Stimulated activated CD4-positive, alpha-beta T cell treated with anti-CD3 and anti-CD28 coated beads, Interleukin-2, amount 100 ng/mL, for 24 hours (primary cell): Measurements from ENCODE around the gene SELENOS.

Source experiments
- DNase-seq, 2 donors: peaks; one replicate each; pipeline ENCODE4 v3.0.0-alpha.2; 2020

SELENOS gene

DNA sequence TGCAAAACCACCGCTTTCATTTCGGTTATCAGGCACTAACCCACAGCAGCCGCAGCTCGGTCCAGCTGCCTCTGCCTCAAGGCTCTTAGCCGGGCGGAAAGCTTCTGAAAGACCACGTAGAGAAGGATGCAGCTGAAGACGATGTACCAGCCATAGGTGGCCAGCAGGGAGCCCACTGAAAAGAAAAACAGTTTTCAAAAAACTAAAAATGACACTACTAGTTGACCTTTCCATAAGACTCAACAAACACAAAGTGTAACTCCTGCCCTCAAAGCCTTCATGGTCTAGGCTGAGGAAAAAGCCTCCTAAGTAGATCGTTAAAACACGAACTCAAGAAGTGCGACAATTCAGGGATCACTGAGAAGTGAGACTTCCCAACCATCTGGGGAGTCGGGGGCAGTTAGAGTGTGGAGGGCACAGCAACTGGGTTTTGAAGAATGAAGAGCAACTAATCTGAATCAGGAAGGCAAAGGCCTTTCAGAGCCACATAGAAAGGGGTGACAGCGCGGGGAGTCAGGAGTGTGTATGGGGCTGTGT, 716 bp downstream of the SELENOS start:
- DNase-seq, result peak in 1 of 2 donors; percentile 19

DNA sequence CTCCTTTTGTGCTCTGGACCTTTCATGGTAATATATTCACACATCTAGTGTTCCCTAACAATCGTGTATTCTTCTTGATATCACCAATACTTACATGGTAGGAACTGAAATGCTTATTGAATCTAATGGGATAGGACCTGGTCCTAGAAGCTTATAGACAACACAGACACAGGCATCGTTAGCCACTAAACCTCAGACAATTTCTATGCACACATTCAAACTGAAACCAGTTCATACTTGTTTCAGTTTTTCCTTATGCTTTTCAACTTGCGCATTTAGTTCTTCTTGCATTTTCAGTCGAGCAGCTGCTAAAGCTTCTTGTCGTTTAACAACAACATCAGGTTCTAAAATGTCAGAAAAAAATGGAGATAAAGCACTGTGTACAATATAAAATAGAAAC, 2.3 kb downstream of the SELENOS start:
- no peak for DNase-seq

DNA sequence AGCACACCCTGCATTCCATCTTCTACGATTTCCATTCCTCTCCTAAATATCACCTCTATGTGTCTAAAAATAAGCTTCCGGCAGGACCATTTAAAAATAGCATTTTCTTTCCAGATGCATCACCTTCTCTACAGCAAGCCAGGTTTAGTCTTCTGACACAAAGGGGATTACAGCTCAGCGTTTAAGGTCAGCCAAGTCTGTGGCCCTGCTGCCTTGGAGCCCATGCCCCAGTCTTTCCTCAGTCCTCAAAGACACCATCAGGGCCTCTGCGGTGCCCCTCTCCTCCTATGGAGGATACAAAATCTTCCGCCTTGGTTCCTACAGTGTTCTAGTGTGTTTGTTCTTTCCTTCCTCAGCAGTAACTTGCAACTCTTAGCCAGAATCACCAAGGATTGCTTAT, 3.8 kb downstream of the SELENOS start:
- DNase-seq, result no peak

DNA sequence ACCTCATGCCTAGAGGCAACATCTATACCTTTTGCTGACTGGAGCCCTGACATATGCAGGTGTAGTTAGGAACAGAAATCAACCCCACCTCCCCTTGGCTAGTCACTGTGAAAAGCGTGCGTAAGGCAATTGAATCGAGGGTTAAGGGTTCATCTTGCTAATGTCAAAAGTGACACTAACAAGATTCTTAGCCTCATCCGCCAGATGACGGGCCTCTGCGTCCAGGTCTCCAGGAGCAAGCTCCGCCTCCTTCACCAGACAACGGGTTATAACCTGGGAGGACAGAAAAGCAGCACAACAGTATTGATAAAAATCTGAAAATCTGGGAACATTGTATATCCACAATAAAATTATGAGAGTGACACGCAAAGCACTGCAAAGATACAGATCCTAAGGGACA, 4.7 kb downstream of the SELENOS start:
- no peak for DNase-seq

DNA sequence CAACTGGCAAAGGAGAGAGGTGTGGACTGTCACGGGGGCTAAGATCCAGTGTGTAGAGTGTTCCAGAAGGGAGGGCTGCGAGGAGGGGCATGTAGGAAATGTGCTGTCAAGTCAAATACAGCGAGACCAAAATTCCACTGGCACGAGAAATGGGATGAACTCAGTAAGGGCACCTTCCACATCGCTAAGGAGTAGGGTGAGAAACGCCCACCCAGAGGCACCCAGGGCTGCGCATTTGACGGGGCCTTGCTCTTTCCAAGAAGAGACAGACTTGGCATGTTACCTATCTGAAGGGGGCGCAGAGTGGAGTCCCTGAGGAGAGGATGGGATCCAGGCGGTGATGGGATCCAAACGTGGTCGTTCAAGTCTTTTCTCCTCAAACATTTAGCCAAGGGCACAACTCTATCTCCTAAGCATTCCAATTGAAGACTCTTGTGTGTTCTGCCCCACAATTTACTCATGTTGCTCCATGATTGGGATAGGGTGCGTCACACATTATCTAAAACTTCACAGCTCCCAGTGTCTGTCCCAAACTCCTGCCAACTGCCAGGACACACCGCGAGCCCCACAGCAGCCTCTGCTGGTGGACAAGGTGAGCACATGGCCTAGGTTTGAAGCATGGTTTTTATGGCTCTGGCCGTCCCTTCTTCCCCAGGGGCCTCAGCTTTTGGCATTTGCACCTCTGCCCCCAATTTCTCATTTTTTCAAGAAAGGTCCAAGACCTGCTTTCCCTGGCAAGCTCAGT, 7.6 kb downstream of the SELENOS start:
- DNase-seq, result no peak

DNA sequence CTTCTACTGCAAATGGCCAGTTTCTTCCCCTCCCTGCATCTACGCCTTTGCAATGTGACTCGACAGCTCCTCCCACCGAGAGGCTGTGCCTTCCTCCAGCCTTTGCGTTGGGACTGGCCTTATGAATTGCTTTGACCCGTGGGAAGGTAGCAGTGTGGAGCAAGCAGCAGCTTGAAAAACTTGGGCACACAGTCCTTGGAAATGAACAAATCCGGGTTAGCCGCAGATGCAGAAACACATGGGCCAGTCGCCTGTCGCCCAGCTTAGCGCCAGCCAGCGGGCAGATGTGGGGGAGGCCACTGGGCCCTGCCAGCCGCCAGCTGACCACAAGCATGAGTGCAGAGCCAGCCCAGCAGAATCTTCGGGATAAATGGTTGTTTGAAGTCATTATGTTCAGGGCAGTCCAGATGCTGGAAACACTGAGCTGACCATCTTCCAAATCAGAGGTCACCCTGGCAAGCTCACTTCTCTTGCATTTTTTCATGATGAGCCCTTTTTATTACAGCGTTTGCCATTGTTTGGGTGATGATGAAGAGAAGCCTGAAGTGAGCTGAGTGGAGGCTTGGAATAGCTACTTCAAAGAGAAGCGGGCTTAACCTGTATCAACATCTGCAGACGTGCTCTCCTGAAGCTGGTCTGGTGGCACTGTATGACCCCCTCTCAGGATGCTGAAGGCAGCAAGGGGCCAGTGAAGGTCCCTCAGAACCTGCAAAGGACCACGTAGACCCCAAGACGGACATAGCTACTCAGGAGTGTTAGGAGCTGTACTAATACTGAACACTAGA, 9.8 kb downstream of the SELENOS start:
- no peak for DNase-seq

DNA sequence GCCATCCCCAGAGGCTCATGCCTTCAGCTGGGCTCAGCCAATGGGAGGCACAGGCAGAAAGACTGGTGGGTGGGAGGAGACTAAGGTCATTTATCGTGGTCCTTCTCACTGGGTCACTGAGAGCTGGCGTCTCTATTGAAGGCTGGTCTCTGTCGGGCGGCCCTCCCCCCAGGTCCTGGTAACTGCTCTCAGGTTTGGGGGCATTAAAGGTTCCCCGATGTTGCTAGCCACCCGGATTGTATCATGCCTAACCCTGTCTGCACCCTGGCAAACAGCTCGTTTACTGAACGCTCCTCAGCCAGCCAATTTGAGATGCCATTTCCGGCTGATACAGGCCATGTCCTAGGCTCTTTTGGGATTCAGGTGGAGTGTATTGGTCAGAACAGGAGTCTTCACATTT, 10.5 kb downstream of the SELENOS start:
- no peak for DNase-seq

DNA sequence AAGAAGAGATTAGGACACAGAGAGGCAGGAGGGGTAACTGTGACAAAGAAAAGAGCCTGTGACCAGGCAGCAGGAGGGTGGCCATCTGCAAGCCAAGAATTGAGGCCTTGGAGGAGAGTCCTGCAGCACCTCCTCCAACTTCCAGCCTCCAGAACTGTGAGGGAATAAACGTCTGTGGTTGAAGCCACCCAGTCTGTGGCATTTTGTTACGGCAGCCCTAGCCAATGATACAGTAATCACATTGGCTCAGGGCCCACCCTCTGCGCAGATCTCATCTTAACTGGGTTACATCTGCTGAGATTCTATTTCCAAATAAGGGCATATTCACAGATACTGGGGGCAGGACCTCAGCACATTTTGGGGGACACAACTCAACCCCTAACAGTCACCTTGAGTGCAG, 11.3 kb downstream of the SELENOS start:
- no peak for DNase-seq

DNA sequence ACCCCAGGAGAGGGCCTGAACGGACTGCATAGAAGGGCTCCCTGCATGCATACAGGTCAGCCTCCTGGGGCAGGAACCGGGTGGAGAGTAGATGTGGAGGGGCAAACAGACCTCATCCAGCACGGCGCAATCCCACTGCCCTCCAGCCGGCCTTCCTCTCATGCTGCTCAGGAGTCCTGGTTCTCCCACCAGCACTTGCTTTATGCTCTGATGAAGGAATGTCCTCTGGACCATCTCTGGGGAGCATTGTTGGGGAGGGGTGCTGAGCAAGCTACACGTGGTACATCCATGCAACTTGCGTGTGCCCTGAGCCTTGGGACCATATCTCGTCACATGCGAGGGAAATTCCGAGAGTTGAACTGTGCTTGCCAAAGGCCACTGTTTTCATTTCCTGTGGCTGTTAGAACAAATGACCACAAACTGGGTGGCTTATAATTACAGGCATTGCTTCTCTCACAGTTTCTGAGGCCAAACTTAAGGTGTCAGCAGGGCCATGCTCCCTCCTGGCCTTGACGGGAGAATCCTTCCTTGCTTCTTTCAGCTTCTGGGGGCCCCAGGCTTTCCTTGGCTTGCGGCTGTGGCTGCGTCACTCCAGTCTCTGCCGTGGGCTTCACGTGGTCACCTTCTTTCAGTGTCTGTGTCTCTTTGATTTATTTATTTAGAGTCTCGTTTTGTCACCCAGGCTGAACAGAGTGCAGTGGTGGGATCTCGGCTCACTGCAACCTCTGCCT, 12.2 kb downstream of the SELENOS start:
- DNase-seq, result no peak

DNA sequence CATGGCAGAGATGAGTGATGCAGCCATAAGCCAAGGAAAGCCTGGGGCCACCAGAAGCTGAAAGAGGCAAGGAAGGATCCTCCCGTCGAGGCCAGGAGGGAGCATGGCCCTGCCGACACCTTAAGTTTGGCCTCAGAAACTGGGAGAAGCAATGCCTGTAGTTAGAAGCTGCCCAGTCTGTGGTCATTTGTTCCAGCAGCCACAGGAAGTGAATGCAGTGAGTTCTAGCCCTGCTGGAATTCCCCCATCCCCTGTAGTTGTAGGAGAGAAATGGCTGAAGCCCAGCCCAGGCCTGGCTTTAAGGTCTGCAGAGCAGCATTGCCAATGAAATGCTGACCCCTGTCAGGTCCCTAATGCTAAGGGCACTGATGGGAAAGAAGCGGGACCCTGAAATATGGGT, 13.3 kb downstream of the SELENOS start:
- no peak for DNase-seq

DNA sequence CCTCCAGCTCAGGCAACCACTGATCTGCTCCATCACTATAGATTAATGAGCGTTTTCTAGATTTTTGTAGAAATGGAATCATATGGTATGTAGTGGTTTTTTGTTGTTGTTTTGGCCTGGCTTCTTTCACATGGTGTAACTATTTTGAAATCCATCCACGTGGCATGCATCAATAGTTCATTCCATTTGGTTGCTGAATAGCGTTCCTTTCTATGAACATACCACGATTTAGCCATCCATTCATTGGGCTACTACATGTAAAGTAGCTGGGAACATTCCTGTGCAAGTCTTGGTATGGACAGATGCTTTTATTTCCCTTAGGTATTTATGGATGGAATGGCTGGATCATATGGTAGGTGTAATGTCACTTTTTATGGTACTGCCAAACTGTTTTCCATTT, 14.7 kb downstream of the SELENOS start:
- DNase-seq, result no peak

DNA sequence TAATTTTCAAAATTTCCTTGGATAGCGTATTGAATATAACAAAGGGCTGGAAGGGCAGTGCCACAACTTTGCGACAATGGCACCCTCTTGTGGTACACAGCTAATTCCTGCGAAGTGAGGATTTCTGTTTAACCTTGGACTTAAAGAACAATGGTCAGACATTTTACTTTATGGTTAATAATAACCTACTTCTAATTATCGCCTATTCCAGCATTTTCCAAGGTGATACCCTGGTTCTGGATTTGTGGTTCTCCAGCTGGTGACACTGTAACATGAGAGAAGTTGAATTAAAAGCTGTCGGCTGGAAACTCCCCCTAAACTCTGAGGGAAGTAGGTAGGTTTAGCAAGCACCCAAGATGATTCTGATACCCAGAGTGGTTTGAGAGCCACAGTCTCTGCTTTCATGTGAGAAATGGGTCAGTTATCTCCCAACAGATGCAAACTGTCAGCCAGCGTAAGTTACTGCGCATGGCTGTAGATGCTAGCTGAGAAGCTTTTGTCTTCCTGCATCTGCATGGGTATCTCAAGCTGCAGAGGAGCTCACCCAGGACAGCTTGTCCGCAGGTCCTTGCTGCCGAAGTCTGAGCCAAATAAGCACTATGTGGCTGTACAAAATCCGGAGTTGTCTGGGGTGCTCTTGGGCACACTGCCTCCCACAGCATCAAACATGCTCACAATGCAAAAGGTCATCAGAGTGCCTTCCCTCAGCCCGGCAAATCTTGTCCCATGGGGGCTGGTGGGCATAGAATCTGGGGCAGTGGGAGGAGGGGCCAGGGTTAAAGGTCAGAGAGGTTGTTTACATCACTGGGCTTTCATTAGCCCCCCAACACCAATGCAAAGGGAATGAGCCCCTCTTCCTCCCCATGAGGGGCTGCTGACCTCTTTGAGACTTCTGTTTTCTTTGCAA, 18.8 kb downstream of the SELENOS start:
- DNase-seq, result peak; percentile 57 to 63

DNA sequence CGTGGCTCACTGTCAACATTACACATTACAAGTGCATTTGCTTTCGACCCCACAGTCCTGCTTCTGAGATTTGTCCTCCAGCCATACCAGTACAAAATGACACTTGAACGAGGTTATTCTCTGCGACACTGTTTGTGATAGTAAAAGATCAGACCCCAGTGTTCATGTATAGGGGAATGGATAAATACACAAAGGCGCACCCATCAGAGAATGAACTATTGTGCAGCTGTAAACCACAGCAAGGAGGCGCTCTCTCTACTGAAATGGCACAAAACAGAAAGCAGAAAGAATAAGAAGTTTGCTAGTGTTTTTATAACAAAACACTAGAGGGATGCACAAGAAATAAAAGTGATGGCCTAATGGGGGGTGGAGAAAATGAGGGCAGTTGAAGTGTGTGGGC, 20.5 kb downstream of the SELENOS start:
- DNase-seq, result no peak

DNA sequence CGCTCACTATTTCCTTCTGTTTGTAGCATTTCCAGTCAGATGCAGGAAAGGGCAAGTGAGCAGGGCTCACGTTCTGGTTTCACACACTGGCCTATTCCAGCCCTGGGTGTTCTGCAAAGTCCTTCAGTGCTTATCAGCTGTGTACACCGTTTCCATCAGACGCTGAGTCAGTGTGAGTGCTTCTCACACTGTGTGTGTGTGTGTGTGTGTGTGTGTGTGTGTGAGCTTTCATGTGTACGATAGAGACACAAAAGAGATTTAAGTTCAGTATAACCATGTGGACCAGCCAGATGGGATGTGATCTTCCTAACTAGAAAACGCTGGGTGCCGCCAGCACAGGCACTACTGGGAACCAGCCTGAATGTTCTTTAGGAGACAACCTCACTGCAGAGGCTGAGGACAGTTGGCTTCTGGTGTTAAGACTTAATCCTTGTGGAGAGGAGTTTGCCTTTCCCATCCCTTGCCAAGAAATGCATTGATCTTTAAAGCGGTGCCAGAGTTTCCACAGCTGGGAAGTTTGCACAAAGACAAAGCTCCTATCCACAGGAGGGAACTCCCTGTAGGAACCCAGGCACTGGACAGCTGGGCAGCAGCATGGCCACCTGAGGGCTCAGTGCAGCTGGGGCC, 21.6 kb downstream of the SELENOS start:
- DNase-seq, result no peak

DNA sequence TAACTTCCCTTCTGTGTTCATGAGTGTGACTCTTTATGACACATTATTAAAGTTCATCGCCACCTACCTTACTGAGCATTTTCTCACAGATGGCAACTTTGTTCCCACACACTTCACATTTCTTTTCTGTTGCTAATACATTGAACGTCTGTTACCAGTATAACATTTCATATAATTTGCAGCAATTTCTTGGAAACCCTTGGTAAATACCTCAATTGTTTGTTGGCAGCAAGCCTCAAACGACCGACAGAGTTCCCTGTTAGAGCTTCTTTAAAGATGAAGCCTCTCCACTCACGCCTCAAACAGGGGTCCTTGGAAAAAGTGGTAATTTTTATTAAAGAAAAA, 22.3 kb downstream of the SELENOS start:
- no peak for DNase-seq

DNA sequence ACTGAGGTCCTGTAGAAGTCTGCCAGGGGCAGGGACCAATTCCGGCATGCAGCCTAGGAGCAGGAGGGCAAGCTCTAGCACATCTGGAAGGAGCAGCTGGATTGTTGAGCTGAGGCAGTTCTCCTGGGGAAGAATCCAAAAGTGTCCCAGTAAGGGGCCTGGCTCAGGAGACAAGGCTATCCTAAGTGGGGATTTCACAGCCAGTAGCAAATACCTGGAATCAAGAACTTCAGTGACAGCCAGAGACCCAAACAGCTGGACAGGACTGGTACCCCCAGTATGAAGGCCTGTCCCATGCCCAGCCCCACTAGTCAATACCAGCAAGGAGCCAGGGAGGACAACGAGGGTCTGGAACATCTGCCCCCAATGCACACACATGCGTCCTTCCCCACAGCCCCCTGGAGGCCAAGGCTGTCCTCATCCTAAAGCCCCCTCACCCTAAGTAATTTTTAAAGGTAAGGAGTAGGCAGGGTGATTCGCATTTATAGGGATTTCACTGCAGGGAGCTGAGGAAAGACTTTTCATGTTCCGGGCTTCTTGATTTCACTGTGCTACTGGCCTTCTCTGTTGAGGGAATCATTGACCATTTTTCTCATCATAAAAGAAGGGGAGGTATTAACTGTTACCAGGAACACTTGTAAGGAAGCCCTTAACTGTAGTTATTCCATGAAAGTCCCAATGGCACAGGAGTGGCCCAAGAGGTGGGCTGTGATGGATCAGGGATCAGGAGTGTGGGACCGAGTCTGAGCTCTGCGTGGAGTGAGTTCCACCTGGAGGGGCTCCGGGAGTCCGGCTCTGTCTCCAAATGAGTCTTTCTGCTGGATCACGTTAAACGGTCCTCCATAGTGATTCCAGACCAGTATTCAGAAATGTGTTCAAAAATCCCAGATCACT, 22.9 kb downstream of the SELENOS start:
- no peak for DNase-seq

DNA sequence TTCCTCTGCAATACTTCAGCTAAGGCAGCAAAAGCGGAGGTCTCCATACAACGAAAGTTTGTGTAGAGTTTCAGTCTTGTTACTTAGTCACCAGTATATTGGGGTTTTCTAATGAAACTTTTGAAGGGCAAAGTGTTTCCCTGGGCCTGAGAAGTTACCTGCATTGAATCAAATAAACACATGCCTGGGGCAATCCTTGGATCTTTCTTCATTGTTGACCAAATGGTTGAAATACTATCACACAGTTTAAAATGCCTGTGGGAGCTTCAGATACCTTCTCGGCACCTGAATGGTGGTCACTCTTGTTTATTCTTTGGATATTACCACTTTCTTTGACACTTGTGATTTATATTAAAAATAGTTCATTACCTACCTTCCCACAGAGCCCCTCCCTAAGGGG, 24.4 kb downstream of the SELENOS start:
- no peak for DNase-seq

DNA sequence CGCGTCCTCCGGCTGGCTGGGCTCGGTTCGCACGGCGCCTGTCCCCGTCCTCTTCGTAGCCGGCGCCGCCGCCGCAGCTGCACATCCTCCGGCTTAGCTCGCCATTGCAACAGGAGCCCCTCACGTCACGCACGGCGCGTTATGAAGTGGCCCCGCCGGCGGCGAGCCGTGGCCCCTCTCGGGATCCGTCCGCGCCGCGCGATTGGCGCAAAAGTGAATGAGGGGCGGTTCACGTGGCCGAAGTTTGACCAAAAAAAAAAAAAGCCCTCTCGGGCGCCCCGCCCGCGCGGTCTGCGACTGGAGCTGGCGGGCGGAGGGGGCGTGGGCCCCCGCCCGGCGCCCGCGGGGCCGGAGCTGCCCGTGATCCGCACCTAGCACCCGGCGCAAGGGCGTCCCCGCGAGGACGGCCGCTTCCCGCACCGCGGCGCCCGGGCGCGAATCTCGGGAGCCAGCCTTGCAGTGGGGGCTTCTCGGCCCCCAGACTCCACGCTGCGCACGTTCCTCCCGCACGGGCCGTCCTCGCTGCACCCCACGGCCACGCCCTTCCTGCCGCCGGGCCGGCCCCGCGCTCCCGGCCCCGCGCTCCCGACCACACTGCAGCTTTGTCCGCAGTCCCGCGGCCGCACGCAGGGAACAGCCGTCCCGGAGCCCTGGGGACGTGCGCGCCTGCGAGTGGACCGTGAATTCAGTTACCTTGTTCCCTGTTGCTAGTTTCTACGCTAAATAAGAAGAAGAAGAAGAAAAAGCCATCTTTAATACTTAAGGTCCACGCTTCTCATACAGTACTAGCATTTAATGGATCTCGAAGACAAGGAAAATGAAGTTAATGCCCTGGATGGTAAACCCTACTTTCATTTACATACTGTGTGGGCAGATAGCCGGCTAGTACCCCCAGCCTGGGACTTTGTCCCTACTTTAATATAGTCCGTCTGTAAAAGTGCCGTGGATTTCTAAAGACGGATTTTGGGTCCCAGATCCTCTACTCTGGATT, 25.2 kb downstream of the SELENOS start, which contains the start of gene CHSY1:
Gene CHSY1, minus strand, starts transcription at position 219 of the 991 bp plus-strand sequence. CDS start 592 bp downstream, outside the sequence.
- DNase-seq, result peak; percentile 84 to 89
